IMR-90 (cell line): ENCODE data around the gene DIPK1B. TPM values are rescaled to one million over a fixed set of nuclear protein-coding genes. Genes with fewer than 3 reads are reported as not detected.
A peak's percentile ranks its signal among the peaks of the same experiment; 100 is the strongest.

Source experiments
- ATAC-seq: fragments of 200-7000 bp; cut with Tn5 transposase; 2 replicates; pipeline ENCODE4 v1.9.1; 2020; ENCODE audit warnings: low read depth, mild to moderate bottlenecking, moderate library complexity
- BruUV-seq: library from RNA; stranded (reverse); fragments of 400-500 nt; replicated peaks from 2 replicates; lab custom pipeline; 2021; lab: Mats Ljungman, UMichigan
- CTCF ChIA-PET: fragments of 300-600 bp; formaldehyde crosslinking; extraction: SDS; loops from one replicate; lab custom pipeline; 2021; ENCODE audit warnings: antibody characterized with exemption; lab: Yijun Ruan, JAX
- POLR2A ChIA-PET: fragments of 300-600 bp; sonication (Branson Sonifier 250); formaldehyde crosslinking; loops from one replicate; lab custom pipeline; 2022; ENCODE audit warnings: antibody characterized with exemption; ENCODE audit not compliant: unreplicated experiment; lab: Charles Lee
- DNase-seq: peaks from one replicate; pipeline ENCODE4 v3.0.0; 2013
- H2AFZ ChIP-seq: replicated peaks from 2 replicates; pipeline ENCODE3; 2013; ENCODE audit warnings: low read length, mild to moderate bottlenecking; ENCODE audit not compliant: poor library complexity
- H2AK5ac ChIP-seq: 2 replicates; pipeline ENCODE4 v1.6.1; 2013; ENCODE audit warnings: low read depth, low read length, inconsistent platforms
- H2AK9ac ChIP-seq: replicated peaks from 2 replicates; pipeline ENCODE3; 2013; ENCODE audit warnings: mild to moderate bottlenecking, low read depth, low read length, moderate library complexity; ENCODE audit not compliant: poor library complexity
- H2BK120ac ChIP-seq: 2 replicates; pipeline ENCODE4 v1.6.1; 2013; ENCODE audit warnings: low read depth, low read length, inconsistent platforms
- H2BK15ac ChIP-seq: 3 replicates; pipeline ENCODE4 v1.6.1; 2013; ENCODE audit warnings: low read depth, low read length, inconsistent platforms
- H2BK20ac ChIP-seq: 2 replicates; pipeline ENCODE4 v1.6.1; 2013; ENCODE audit warnings: low read depth, mild to moderate bottlenecking, inconsistent platforms, low read length, moderate library complexity
- H2BK5ac ChIP-seq: 2 replicates; pipeline ENCODE4 v1.6.1; 2013; ENCODE audit warnings: mild to moderate bottlenecking, low read depth, low read length, inconsistent platforms; ENCODE audit not compliant: poor library complexity, severe bottlenecking
- H3K14ac ChIP-seq: replicated peaks from 2 replicates; pipeline ENCODE4 v1.6.1; 2013; ENCODE audit warnings: low read depth, low read length, inconsistent platforms
- H3K18ac ChIP-seq: 2 replicates; pipeline ENCODE4 v1.6.1; 2013; ENCODE audit warnings: low read depth, low read length, control low read depth
- H3K23ac ChIP-seq: 2 replicates; pipeline ENCODE4 v1.6.1; 2013; ENCODE audit warnings: low read depth, low read length, inconsistent platforms
- H3K27ac ChIP-seq: 2 replicates; pipeline ENCODE4 v1.5.1; 2013; ENCODE audit warnings: mild to moderate bottlenecking, control low read depth, low read length; ENCODE audit not compliant: insufficient read depth
- H3K27me3 ChIP-seq: 2 replicates; pipeline ENCODE4 v1.6.1; 2013; ENCODE audit warnings: low read length; ENCODE audit not compliant: control insufficient read depth, insufficient read depth
- H3K36me3 ChIP-seq: 2 replicates; pipeline ENCODE4 v1.6.1; 2013; ENCODE audit warnings: low read length, mixed read lengths; ENCODE audit not compliant: control insufficient read depth, insufficient read depth
- H3K4ac ChIP-seq: 2 replicates; pipeline ENCODE4 v1.6.1; 2013; ENCODE audit warnings: low read depth, low read length, inconsistent platforms
- H3K4me1 ChIP-seq: 2 replicates; pipeline ENCODE4 v1.6.1; 2013; ENCODE audit warnings: low read length, mixed read lengths; ENCODE audit not compliant: control insufficient read depth, insufficient read depth
- H3K4me2 ChIP-seq: 2 replicates; pipeline ENCODE4 v1.6.1; 2013; ENCODE audit warnings: low read depth, mild to moderate bottlenecking, control low read depth, low read length, moderate library complexity
- H3K4me3 ChIP-seq: 2 replicates; pipeline ENCODE4 v1.5.1; 2013; ENCODE audit warnings: low read depth, mild to moderate bottlenecking, control low read depth, low read length, moderate library complexity; ENCODE audit not compliant: insufficient read depth
- H3K56ac ChIP-seq: 2 replicates; pipeline ENCODE4 v1.6.1; 2013; ENCODE audit warnings: low read length, inconsistent platforms; ENCODE audit not compliant: insufficient read depth; ENCODE audit errors: extremely low read depth
- H3K79me1 ChIP-seq, 2 experiments: 2 replicates each; pipeline ENCODE4 v1.6.1; 2013; ENCODE audit warnings: low read length in 2 of 2, inconsistent platforms in 1 of 2, low read depth in 1 of 2
- H3K9ac ChIP-seq: 2 replicates; pipeline ENCODE4 v1.6.1; 2013; ENCODE audit warnings: low read depth, low read length, control low read depth
- H3K9me1 ChIP-seq: 2 replicates; pipeline ENCODE4 v1.6.1; 2013; ENCODE audit warnings: low read length, inconsistent platforms; ENCODE audit not compliant: insufficient read depth
- H3K9me3 ChIP-seq: 2 replicates; pipeline ENCODE4 v1.6.1; 2013; ENCODE audit warnings: low read length; ENCODE audit not compliant: control insufficient read depth, insufficient read depth
- H4K20me1 ChIP-seq: 2 replicates; pipeline ENCODE4 v1.6.1; 2013; ENCODE audit warnings: low read length, inconsistent platforms; ENCODE audit not compliant: insufficient read depth
- H4K5ac ChIP-seq: 2 replicates; pipeline ENCODE4 v1.6.1; 2013; ENCODE audit warnings: mild to moderate bottlenecking, low read depth, low read length, control low read depth
- H4K8ac ChIP-seq, 2 experiments: 2 replicates each; pipeline ENCODE4 v1.6.1; 2013; ENCODE audit warnings: low read depth in 2 of 2, low read length in 2 of 2, control low read depth in 1 of 2, inconsistent platforms in 1 of 2
- H4K91ac ChIP-seq: 2 replicates; pipeline ENCODE4 v1.6.1; 2013; ENCODE audit warnings: low read depth, low read length, inconsistent platforms; ENCODE audit not compliant: insufficient read depth
- ELK1 ChIP-seq: fragments of 150-350 bp; IDR thresholded peaks from 2 replicates; pipeline ENCODE4 v1.6.1; 2016; ENCODE audit warnings: low read depth, mild to moderate bottlenecking, low read length, moderate library complexity, borderline replicate concordance
- POLR2A ChIP-seq: IDR thresholded peaks from 2 replicates; pipeline ENCODE4 v1.6.1; 2012; ENCODE audit warnings: mild to moderate bottlenecking, low read depth, low read length
- RCOR1 ChIP-seq: IDR thresholded peaks from 2 replicates; pipeline ENCODE4 v1.6.1; 2012; ENCODE audit warnings: mild to moderate bottlenecking, low read length, improper control_type of control experiment; ENCODE audit not compliant: insufficient replicate concordance
- WGBS, 2 experiments: methylation state at CpG; one replicate each; pipeline versions ENCODE4 v1.1.5 to v1.1.7; 2013; ENCODE audit warnings: missing lambda C conversion rate in 2 of 2; ENCODE audit not compliant: insufficient read length in 1 of 2; ENCODE audit errors: extremely low coverage in 2 of 2; 5-methylcytosine and 5-hydroxymethylcytosine counted together
- dilution Hi-C: fragments of 300-500 bp; cut with HindIII; formaldehyde crosslinking; loops from one replicate; pipeline ENCODE4 v1.14.3; 2018; ENCODE audit warnings: low sequenced_read_pairs; ENCODE audit not compliant: unreplicated experiment
- in situ Hi-C: fragments of 300-500 bp; cut with MboI; formaldehyde crosslinking; loops from 3 replicates; pipeline ENCODE4 v1.14.3; 2019; ENCODE audit warnings: low sequenced_read_pairs, inconsistent platforms, mixed read lengths
- intact Hi-C: fragments of 100-400 bp; cut with micrococcal nuclease; formaldehyde crosslinking; loops from 2 replicates; pipeline ENCODE4 v1.10.0; 2022
- polyA plus RNA-seq, 3 experiments: library from polyadenylated mRNA; depleted of rRNA; stranded (reverse); fragments of >200 nt; gene quantifications; 2 replicates each; pipeline ENCODE4 v1.2.3, GENCODE V29; 2012; ENCODE audit warnings: low replicate concordance in 1 of 3
- total RNA-seq: library from RNA; depleted of rRNA; stranded (reverse); fragments of >200 nt; gene quantifications from 2 replicates; pipeline ENCODE4 v1.2.3, GENCODE V29; 2012

The DIPK1B gene
- total and polyA plus RNA-seq, 2 of the 4 experiments (the other 2 are of a cell fraction): 3.4 to 7.1 TPM

GRCh38 chr9:136756134-136756438 lies 43.7 kb downstream of the DIPK1B start:
- Histone ChIP-seq H2BK20ac (no peak overlapping the region), H3K4me2 (no peak overlapping the region), H2BK120ac (no peak overlapping the region), H2AK5ac (no peak overlapping the region), H3K56ac (no peak overlapping the region), H3K4me1 (no peaks in the 10 kb centered on the region), H2AK9ac (no peak overlapping the region), H3K14ac (no peak overlapping the region), H2BK15ac (no peak overlapping the region), H3K23ac (no peak overlapping the region), H3K18ac (no peak overlapping the region), H3K36me3 (no peaks in the 10 kb centered on the region), H3K27ac (no peak overlapping the region), H4K8ac (no peak overlapping the region), H3K9ac (no peak overlapping the region), H4K5ac (no peak overlapping the region), H3K9me1 (no peaks in the 10 kb centered on the region), H3K9me3 (peaks cover 16% of the 10 kb centered on the region), H4K91ac (no peak overlapping the region), H3K79me1 (no peaks in the 10 kb centered on the region), H2AFZ (no peak overlapping the region), H3K4ac (no peak overlapping the region), H3K4me3 (no peak overlapping the region), H2BK5ac (no peak overlapping the region), H4K20me1 (no peaks in the 10 kb centered on the region), H3K27me3 (peaks cover 6% of the 10 kb centered on the region)
- intact Hi-C loops (no loop called here), in situ Hi-C loops (no loop called here), dilution Hi-C loops (no loop called here)
- WGBS, 2 experiments: 100% methylated on average over 3 of the region's 4 CpGs; no CpG with 5 or more reads in 1 of the 2 experiments
- no TSS peak for BruUV-seq
- ATAC-seq (no peak), DNase-seq (no peak)
- CTCF ChIA-PET: no interaction called here
- POLR2A ChIA-PET: no interaction called here
- peak; percentile 89 for TF ChIP-seq RCOR1
- no peak for TF ChIP-seq POLR2A
- no peak for TF ChIP-seq ELK1
